Articular chondrocyte of knee joint (primary cell): Measurements from ENCODE around the gene DLX3. TPM values are rescaled to one million over a fixed set of nuclear protein-coding genes. Genes with fewer than 3 reads are reported as not detected.

Source experiments
- small RNA-seq: library from RNA; depleted of rRNA; stranded (forward); fragments of <200 nt; gene quantifications from one replicate; pipeline ENCODE3, GENCODE V24; 2012
- total RNA-seq: library from RNA; depleted of rRNA; stranded (reverse); fragments of >200 nt; gene quantifications from 2 replicates; pipeline ENCODE4 v1.2.3, GENCODE V29; 2012

Gene DLX3
- 6.5 and 8.6 TPM in 2 replicates for total RNA-seq

GRCh38 chr17:49995055-49995738 is at the start of gene DLX3:
TSS of gene DLX3 (minus strand) at chr17:49995224. CDS start at chr17:49994998, 226 bp downstream.

GRCh38 chr17:49969134-49969759 is 25.8 kb downstream of the DLX3 start, which contains the start of gene DLX4:
TSS of gene DLX4 (plus strand) at chr17:49969190. CDS start at chr17:49969469, 279 bp downstream.

Small RNA genes within 50 kb of the gene (small RNA-seq; reads per million reads assigned to genes)
- not detected for gene RNU6-1313P

Other genes with a start within 250 kb of the DLX3 start
- gene FAM117A, start 231.1 kb downstream of the DLX3 start, total RNA-seq, result 3.3 and 3.6 TPM in 2 replicates
- gene KAT7, start 206.5 kb downstream of the DLX3 start, total RNA-seq, result 43.3 and 46.6 TPM in 2 replicates
- not detected in 2 replicates for gene TAC4, start 147.2 kb downstream of the DLX3 start, total RNA-seq
- gene DLX4, start 26.0 kb downstream of the DLX3 start, total RNA-seq, result 1.8 and 8.0 TPM in 2 replicates
- 62.0 and 84.3 TPM in 2 replicates for gene ITGA3, start 60.9 kb upstream of the DLX3 start, total RNA-seq
- 32.4 and 37.0 TPM in 2 replicates for gene PDK2, start 100.1 kb upstream of the DLX3 start, total RNA-seq
- 0.86 and 1.0 TPM in 2 replicates for gene SAMD14, start 134.9 kb upstream of the DLX3 start, total RNA-seq
- gene PPP1R9B, start 155.5 kb upstream of the DLX3 start, total RNA-seq, result 51.7 and 52.9 TPM in 2 replicates
- gene SGCA, start 170.8 kb upstream of the DLX3 start, total RNA-seq, result 9.8 and 13.3 TPM in 2 replicates
- gene COL1A1, start 206.4 kb upstream of the DLX3 start, total RNA-seq, result 1,350 and 1,566 TPM in 2 replicates